ENCODE results near the gene PRRX2.

DNA sequence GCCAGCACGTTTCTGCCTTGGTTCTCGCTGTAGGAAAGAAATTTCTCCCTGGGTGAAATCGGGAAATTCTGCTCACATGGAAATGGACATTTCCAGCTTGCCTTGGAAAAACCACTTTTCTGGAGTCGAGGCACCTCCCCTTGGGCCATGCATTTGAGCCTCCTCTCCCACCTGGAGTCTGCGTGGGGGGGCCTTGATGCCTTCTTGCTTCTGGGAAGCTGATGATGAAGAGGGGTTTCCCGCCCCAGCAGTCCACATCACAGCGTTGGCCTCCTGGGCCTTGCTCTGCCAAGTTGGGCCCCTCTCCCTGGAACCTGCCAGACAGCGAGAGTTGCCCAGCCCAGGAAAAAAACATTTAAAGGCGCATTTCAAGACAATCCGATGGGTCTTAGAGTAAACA is 21.7 kb upstream of the PRRX2 start:
- TF ChIP-seq, protein P1, sequence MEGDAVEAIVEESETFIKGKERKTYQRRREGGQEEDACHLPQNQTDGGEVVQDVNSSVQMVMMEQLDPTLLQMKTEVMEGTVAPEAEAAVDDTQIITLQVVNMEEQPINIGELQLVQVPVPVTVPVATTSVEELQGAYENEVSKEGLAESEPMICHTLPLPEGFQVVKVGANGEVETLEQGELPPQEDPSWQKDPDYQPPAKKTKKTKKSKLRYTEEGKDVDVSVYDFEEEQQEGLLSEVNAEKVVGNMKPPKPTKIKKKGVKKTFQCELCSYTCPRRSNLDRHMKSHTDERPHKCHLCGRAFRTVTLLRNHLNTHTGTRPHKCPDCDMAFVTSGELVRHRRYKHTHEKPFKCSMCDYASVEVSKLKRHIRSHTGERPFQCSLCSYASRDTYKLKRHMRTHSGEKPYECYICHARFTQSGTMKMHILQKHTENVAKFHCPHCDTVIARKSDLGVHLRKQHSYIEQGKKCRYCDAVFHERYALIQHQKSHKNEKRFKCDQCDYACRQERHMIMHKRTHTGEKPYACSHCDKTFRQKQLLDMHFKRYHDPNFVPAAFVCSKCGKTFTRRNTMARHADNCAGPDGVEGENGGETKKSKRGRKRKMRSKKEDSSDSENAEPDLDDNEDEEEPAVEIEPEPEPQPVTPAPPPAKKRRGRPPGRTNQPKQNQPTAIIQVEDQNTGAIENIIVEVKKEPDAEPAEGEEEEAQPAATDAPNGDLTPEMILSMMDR (IDR thresholded peaks at IDR 0.05) = no peak
- TF ChIP-seq POLR2A (IDR thresholded peaks at IDR 0.05) = no peak
